HCT116 (cell line): ENCODE data around the gene CAMK2D. TPM values are rescaled to one million over a fixed set of nuclear protein-coding genes. Genes with fewer than 3 reads are reported as not detected.

Experiments
- ATAC-seq: fragments of 200-7000 bp; cut with Tn5 transposase; 2 replicates; pipeline ENCODE4 v1.9.1; 2020; ENCODE audit warnings: mild to moderate bottlenecking, moderate library complexity
- BruUV-seq: library from RNA; stranded (reverse); fragments of 400-500 nt; replicated peaks from 2 replicates; lab custom pipeline; 2021; lab: Mats Ljungman, UMichigan
- CTCF ChIA-PET: fragments of 300-600 bp; sonication (Branson Sonifier 250); formaldehyde crosslinking; loops from one replicate; lab custom pipeline; 2021; ENCODE audit warnings: antibody characterized with exemption; lab: Charles Lee
- POLR2A ChIA-PET: fragments of 300-600, 350-600 bp; sonication (Branson Sonifier 250); formaldehyde crosslinking; loops from one replicate; lab custom pipeline; 2021; ENCODE audit warnings: antibody characterized with exemption; lab: Charles Lee
- RAD21 ChIA-PET, 2 experiments: fragments of 300-600 bp; sonication (Branson Sonifier 250); formaldehyde crosslinking; loops; one replicate each; lab custom pipeline; 2023; ENCODE audit warnings: low total read pairs in 2 of 2; ENCODE audit not compliant: uncharacterized antibody in 2 of 2, unreplicated experiment in 2 of 2, low non-redundant PET in 1 of 2; lab: Charles Lee
- DNase-seq: peaks from one replicate; pipeline ENCODE4 v3.0.0-alpha.2; 2010; ENCODE audit warnings: low read depth, low spot score
- H2AFZ ChIP-seq: fragments of 200-600 bp; shearing (Covaris generic), sonication (generic); 2 replicates; pipeline ENCODE4 v1.6.1; 2017; ENCODE audit warnings: low read depth, mixed run types, mixed read lengths, antibody characterized with exemption, low read length; ENCODE audit not compliant: poor library complexity, severe bottlenecking
- H3K27ac ChIP-seq: 2 replicates; pipeline ENCODE4 v1.5.1; 2012; ENCODE audit warnings: low read depth, low read length
- H3K27me3 ChIP-seq: fragments of 200-600 bp; sonication (generic); 2 replicates; pipeline ENCODE4 v1.6.1; 2016; ENCODE audit warnings: mixed run types, low read length, mixed read lengths; ENCODE audit not compliant: insufficient read depth
- H3K36me3 ChIP-seq, 2 experiments: fragments of 200-500 bp in 1 of 2; fragments of 200-600 bp in 1 of 2; sonication (Bioruptor generic) in 1 of 2; sonication (generic) in 1 of 2; 2 replicates each; pipeline versions ENCODE4 v1.5.1 to v1.6.1; 2014 to 2016; ENCODE audit warnings: low read length in 2 of 2, inconsistent platforms in 1 of 2, mixed read lengths in 1 of 2, mixed run types in 1 of 2; ENCODE audit not compliant: insufficient read depth in 2 of 2, control insufficient read depth in 1 of 2
- H3K4me1 ChIP-seq, 2 experiments: fragments of 200-600 bp in 1 of 2; sonication (generic) in 1 of 2; 2 replicates each; pipeline versions ENCODE4 v1.5.1 to v1.6.1; 2012 to 2017; ENCODE audit warnings: low read length in 2 of 2, inconsistent platforms in 1 of 2, mild to moderate bottlenecking in 1 of 2, mixed read lengths in 1 of 2, mixed run types in 1 of 2, moderate library complexity in 1 of 2; ENCODE audit not compliant: insufficient read depth in 2 of 2, control insufficient read depth in 1 of 2
- H3K4me2 ChIP-seq: fragments of 200-600 bp; sonication (generic); 2 replicates; pipeline ENCODE4 v1.6.1; 2017; ENCODE audit warnings: mixed run types, low read length, mixed read lengths
- H3K4me3 ChIP-seq, 2 experiments: fragments of 200-600 bp in 1 of 2; sonication (generic) in 1 of 2; replicated peaks in 1 of 2; 2 replicates each; pipeline ENCODE4 v1.5.1; 2011 to 2016; ENCODE audit warnings: low read length in 2 of 2, control low read depth in 1 of 2, low read depth in 1 of 2, mild to moderate bottlenecking in 1 of 2, mixed read lengths in 1 of 2, mixed run types in 1 of 2
- H3K79me2 ChIP-seq: fragments of 200-600 bp; sonication (generic); 2 replicates; pipeline ENCODE4 v1.6.1; 2017; ENCODE audit warnings: mild to moderate bottlenecking, mixed run types, low read length, moderate library complexity, mixed read lengths; ENCODE audit not compliant: insufficient read depth
- H3K9ac ChIP-seq: fragments of 200-600 bp; sonication (generic); 2 replicates; pipeline ENCODE4 v1.6.1; 2016; ENCODE audit warnings: low read length, mixed read lengths
- H3K9me2 ChIP-seq: fragments of 200-600 bp; sonication (generic), shearing (Covaris generic); 2 replicates; pipeline ENCODE4 v1.6.1; 2017; ENCODE audit warnings: mixed run types, mild to moderate bottlenecking, moderate library complexity; ENCODE audit not compliant: insufficient read depth
- H3K9me3 ChIP-seq, 2 experiments: fragments of 200-500 bp in 1 of 2; fragments of 200-600 bp in 1 of 2; sonication (Bioruptor generic) in 1 of 2; sonication (generic) in 1 of 2; 2 replicates each; pipeline ENCODE4 v1.6.1; 2014 to 2017; ENCODE audit warnings: low read length in 2 of 2, mixed read lengths in 2 of 2, inconsistent platforms in 1 of 2, low read depth in 1 of 2, mild to moderate bottlenecking in 1 of 2, mixed run types in 1 of 2, moderate library complexity in 1 of 2; ENCODE audit not compliant: control insufficient read depth in 1 of 2, insufficient read depth in 1 of 2
- H4K20me1 ChIP-seq: fragments of 200-600 bp; sonication (generic), shearing (Covaris generic); 2 replicates; pipeline ENCODE4 v1.6.1; 2017; ENCODE audit warnings: mixed run types, mild to moderate bottlenecking, moderate library complexity; ENCODE audit not compliant: insufficient read depth
- CBX3 ChIP-seq: IDR thresholded peaks from 2 replicates; pipeline ENCODE4 v1.6.1; 2012; ENCODE audit warnings: low read depth
- ELF1 ChIP-seq: IDR thresholded peaks from 2 replicates; pipeline ENCODE4 v1.6.1; 2012; ENCODE audit warnings: low read depth, borderline replicate concordance
- EZH2phosphoT487 ChIP-seq: fragments of 200-600 bp; IDR thresholded peaks from 2 replicates; pipeline ENCODE4 v1.6.1; 2018; ENCODE audit warnings: antibody characterized with exemption, borderline replicate concordance
- JUND ChIP-seq: IDR thresholded peaks from 2 replicates; pipeline ENCODE4 v1.6.1; 2012
- POLR2A ChIP-seq: IDR thresholded peaks from 2 replicates; pipeline ENCODE4 v1.7.0; 2011; ENCODE audit warnings: borderline replicate concordance; ENCODE audit not compliant: insufficient read depth, insufficient read length; ENCODE audit errors: extremely low read depth
- POLR2AphosphoS5 ChIP-seq: IDR thresholded peaks from 2 replicates; pipeline ENCODE4 v1.6.1; 2011; ENCODE audit warnings: mild to moderate bottlenecking, low read depth, low read length, moderate library complexity
- RAD21 ChIP-seq: IDR thresholded peaks from 2 replicates; pipeline ENCODE4 v1.6.1; 2012; ENCODE audit warnings: low read depth, mild to moderate bottlenecking
- SP1 ChIP-seq: IDR thresholded peaks from 2 replicates; pipeline ENCODE4 v1.6.1; 2012; ENCODE audit warnings: low read depth
- SRF ChIP-seq: IDR thresholded peaks from 2 replicates; pipeline ENCODE4 v1.6.1; 2012; ENCODE audit warnings: low read depth
- TCF7L2 ChIP-seq: IDR thresholded peaks from 2 replicates; pipeline ENCODE4 v1.7.0; 2011; ENCODE audit warnings: borderline replicate concordance, inconsistent platforms; ENCODE audit not compliant: insufficient read depth, insufficient read length; ENCODE audit errors: extremely low read depth
- YY1 ChIP-seq: IDR thresholded peaks from 2 replicates; pipeline ENCODE4 v1.6.1; 2011; ENCODE audit warnings: low read length, low read depth, moderate library complexity, mild to moderate bottlenecking; ENCODE audit not compliant: insufficient replicate concordance; ENCODE audit errors: extremely low read depth
- ZFX ChIP-seq: fragments of 450-650 bp; IDR thresholded peaks from 2 replicates; pipeline ENCODE4 v1.6.1; 2017
- ZNF274 ChIP-seq: fragments of 200-500 bp; sonication (Bioruptor generic); IDR thresholded peaks from 2 replicates; pipeline ENCODE4 v1.6.1; 2014; ENCODE audit warnings: mild to moderate bottlenecking, low read depth, low read length, inconsistent platforms
- intact Hi-C: fragments of 100-400 bp; cut with micrococcal nuclease; formaldehyde crosslinking; loops from 2 replicates; pipeline ENCODE4 v1.10.0; 2022
- total RNA-seq: library from RNA; stranded (reverse); gene quantifications from one replicate; pipeline ENCODE4 v1.2.1, GENCODE V29; 2021; ENCODE audit not compliant: unreplicated experiment
- TF ChIP-seq, protein P1 (sequence below): IDR thresholded peaks from 2 replicates; pipeline ENCODE4 v1.6.1; 2012; ENCODE audit warnings: low read depth
- TF ChIP-seq, protein P2 (sequence below): IDR thresholded peaks from 2 replicates; pipeline ENCODE4 v1.6.1; 2012
- TF ChIP-seq, protein P3 (sequence below), 3 experiments: fragments of 200-600 bp in 1 of 3; sonication (generic) in 1 of 3; IDR thresholded peaks in 2 of 3; conservative IDR thresholded peaks in 1 of 3; 2 replicates each; pipeline ENCODE4 v1.5.1; 2012 to 2017; ENCODE audit warnings: low read depth in 2 of 3, low read length in 2 of 3, antibody characterized with exemption in 1 of 3, borderline replicate concordance in 1 of 3, control low read depth in 1 of 3, mild to moderate bottlenecking in 1 of 3, mixed read lengths in 1 of 3, mixed run types in 1 of 3, moderate library complexity in 1 of 3; ENCODE audit not compliant: insufficient read depth in 1 of 3
- TF ChIP-seq, protein P4 (sequence below): IDR thresholded peaks from 2 replicates; pipeline ENCODE4 v1.6.1; 2012

CAMK2D gene
- total RNA-seq, 1 experiment from 2014 or later: 67.0 TPM

DNA sequence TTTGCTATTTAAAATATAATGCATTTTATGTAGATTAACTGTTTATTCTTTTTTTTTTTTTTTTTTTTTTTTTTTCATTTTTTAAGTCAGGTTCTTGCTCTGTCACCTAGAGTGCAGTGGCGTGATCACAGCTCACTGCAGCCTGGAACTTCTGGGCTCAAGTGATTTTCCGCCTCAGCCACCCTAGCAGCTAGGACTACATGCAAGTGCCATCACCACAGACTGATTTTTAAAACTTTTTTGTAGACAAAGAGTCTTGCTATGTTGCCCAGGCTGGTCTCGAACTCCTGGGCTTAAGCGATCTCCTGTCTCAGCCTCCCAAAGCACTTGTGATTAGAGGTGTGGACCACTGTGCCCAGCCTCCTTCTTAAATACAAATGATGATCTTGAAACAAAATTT lies 159.9 kb downstream of the CAMK2D start:
- ChIA-PET POLR2A (no interaction called here), CTCF (no interaction called here), RAD21 (no interaction called here)
- ATAC-seq (no peak), DNase-seq (no peak)
- no peak overlapping the region for H3K4me3 ChIP-seq
- no peak overlapping the region for H3K9ac ChIP-seq
- no peaks in the 10 kb centered on the region for H3K9me2 ChIP-seq
- H3K79me2 ChIP-seq: no peaks in the 10 kb centered on the region
- no peak overlapping the region for H2AFZ ChIP-seq
- H3K27me3 ChIP-seq: no peaks in the 10 kb centered on the region
- H4K20me1 ChIP-seq: no peaks in the 10 kb centered on the region
- H3K4me1 ChIP-seq: peaks cover 0 to 7% of the 10 kb centered on the region in 2 experiments; a peak in 2 of 4 replicates
- H3K36me3 ChIP-seq: no peaks in the 10 kb centered on the region
- BruUV-seq: no TSS peak
- TF ChIP-seq, protein P1, sequence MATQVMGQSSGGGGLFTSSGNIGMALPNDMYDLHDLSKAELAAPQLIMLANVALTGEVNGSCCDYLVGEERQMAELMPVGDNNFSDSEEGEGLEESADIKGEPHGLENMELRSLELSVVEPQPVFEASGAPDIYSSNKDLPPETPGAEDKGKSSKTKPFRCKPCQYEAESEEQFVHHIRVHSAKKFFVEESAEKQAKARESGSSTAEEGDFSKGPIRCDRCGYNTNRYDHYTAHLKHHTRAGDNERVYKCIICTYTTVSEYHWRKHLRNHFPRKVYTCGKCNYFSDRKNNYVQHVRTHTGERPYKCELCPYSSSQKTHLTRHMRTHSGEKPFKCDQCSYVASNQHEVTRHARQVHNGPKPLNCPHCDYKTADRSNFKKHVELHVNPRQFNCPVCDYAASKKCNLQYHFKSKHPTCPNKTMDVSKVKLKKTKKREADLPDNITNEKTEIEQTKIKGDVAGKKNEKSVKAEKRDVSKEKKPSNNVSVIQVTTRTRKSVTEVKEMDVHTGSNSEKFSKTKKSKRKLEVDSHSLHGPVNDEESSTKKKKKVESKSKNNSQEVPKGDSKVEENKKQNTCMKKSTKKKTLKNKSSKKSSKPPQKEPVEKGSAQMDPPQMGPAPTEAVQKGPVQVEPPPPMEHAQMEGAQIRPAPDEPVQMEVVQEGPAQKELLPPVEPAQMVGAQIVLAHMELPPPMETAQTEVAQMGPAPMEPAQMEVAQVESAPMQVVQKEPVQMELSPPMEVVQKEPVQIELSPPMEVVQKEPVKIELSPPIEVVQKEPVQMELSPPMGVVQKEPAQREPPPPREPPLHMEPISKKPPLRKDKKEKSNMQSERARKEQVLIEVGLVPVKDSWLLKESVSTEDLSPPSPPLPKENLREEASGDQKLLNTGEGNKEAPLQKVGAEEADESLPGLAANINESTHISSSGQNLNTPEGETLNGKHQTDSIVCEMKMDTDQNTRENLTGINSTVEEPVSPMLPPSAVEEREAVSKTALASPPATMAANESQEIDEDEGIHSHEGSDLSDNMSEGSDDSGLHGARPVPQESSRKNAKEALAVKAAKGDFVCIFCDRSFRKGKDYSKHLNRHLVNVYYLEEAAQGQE: no peak
- TF ChIP-seq EZH2phosphoT487 (no peak), SP1 (no peak), YY1 (no peak), CBX3 (no peak), SRF (no peak), ZNF274 (no peak), JUND (no peak), ELF1 (no peak), POLR2AphosphoS5 (no peak), ZFX (no peak), TCF7L2 (no peak), RAD21 (no peak), POLR2A (no peak)
- TF ChIP-seq, protein P2, sequence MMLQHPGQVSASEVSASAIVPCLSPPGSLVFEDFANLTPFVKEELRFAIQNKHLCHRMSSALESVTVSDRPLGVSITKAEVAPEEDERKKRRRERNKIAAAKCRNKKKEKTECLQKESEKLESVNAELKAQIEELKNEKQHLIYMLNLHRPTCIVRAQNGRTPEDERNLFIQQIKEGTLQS: no peak
- TF ChIP-seq, protein P3, sequence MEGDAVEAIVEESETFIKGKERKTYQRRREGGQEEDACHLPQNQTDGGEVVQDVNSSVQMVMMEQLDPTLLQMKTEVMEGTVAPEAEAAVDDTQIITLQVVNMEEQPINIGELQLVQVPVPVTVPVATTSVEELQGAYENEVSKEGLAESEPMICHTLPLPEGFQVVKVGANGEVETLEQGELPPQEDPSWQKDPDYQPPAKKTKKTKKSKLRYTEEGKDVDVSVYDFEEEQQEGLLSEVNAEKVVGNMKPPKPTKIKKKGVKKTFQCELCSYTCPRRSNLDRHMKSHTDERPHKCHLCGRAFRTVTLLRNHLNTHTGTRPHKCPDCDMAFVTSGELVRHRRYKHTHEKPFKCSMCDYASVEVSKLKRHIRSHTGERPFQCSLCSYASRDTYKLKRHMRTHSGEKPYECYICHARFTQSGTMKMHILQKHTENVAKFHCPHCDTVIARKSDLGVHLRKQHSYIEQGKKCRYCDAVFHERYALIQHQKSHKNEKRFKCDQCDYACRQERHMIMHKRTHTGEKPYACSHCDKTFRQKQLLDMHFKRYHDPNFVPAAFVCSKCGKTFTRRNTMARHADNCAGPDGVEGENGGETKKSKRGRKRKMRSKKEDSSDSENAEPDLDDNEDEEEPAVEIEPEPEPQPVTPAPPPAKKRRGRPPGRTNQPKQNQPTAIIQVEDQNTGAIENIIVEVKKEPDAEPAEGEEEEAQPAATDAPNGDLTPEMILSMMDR (IDR thresholded peaks at IDR 0.05 in 2 of 3, conservative IDR thresholded peaks at IDR 0.05 in 1 of 3; ENCODE audit: borderline replicate concordance in 1 of 3, insufficient read depth in 1 of 3, low read depth in 2 of 3, low read length in 2 of 3): no peak
- TF ChIP-seq, protein P4, sequence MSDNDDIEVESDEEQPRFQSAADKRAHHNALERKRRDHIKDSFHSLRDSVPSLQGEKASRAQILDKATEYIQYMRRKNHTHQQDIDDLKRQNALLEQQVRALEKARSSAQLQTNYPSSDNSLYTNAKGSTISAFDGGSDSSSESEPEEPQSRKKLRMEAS: no peak
- TF ChIP-seq, all 23 proteins: peak for 0
- Histone ChIP-seq H3K9me3 (no peaks in the 10 kb centered on the region), H3K27ac (no peak overlapping the region), H3K4me2 (no peak overlapping the region)
- intact Hi-C loops: no loop called here
